NCI-H345 (cell line): ENCODE measurements around the gene PEAR1.

Experiments
- DNase-seq: peaks from one replicate; lab custom pipeline; 2025; lab: John Stamatoyannopoulos, UW

Gene PEAR1

DNA sequence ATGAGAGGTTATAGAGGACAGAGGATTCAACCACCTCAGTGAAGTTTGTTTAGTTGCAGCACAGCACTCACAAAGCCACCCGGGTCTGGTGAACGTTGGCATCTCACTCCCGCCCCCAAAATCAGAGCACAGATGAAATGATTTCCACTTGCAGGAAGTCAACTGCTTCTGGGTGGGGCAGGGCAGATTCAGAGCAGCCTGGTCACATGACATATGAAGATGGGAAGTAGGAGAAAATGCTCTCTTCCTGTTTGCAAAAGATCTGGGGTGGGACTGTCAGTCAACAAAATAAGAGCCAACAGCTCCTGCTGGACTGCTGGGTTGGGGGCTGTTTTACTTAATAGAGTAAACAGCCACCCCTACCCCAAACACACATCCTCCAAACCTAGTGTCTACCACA, 70.1 kb downstream of the PEAR1 start:
- DNase-seq, result no peak

DNA sequence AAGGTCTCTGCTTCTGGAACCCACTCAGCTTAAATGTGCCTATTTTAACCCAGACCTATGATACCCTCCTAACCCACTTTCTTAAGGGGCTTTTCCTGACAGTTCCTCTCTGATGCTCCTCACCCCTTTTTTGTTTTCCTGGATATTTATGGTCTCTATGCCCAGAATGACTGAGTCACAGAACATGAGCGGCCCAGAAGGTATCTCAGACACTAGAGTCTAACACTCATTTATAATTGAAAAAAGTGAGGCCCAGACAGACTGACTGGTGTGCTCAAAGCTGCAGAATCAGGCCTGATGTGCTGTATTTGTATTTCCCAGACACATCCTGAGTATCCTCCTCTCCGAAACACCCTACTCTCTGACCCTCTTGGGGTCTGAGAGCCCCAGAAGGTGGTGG, 70.9 kb downstream of the PEAR1 start:
- DNase-seq, result no peak
